Testis (tissue), 3 donors: ENCODE measurements around the gene STS. TPM values are rescaled to one million over a fixed set of nuclear protein-coding genes. Genes with fewer than 3 reads are reported as not detected.

Experiments
- DNase-seq: peaks from one replicate; pipeline ENCODE4 v3.0.0-alpha.2; 2019
- H3K27ac ChIP-seq, 2 donors: fragments of 200-600 bp; sonication (generic); one replicate each; pipeline ENCODE4 v1.5.1; 2019
- H3K27me3 ChIP-seq: fragments of 200-600 bp; sonication (generic); one replicate; pipeline ENCODE4 v1.5.1; 2019
- H3K36me3 ChIP-seq: fragments of 200-600 bp; sonication (generic); one replicate; pipeline ENCODE4 v1.5.1; 2017; ENCODE audit warnings: low read depth; ENCODE audit errors: missing control alignments
- H3K4me1 ChIP-seq: fragments of 200-600 bp; sonication (generic); one replicate; pipeline ENCODE4 v1.5.1; 2019
- H3K4me3 ChIP-seq, 2 donors: fragments of 200-600 bp; sonication (generic); one replicate each; pipeline ENCODE4 v1.5.1; 2017 to 2019
- H3K9me3 ChIP-seq: fragments of 200-600 bp; sonication (generic); one replicate; pipeline ENCODE4 v1.5.1; 2017
- CTCF ChIP-seq, 3 experiments: fragments of 450-650 bp in 2 of 3; fragments of 200-600 bp in 1 of 3; sonication (generic) in 1 of 3; IDR thresholded peaks; one replicate each; pipeline ENCODE4 v1.5.1; 2016 to 2019; ENCODE audit warnings: antibody characterized with exemption in 3 of 3, mild to moderate bottlenecking in 2 of 3, moderate library complexity in 1 of 3
- POLR2A ChIP-seq: fragments of 450-650 bp; IDR thresholded peaks from one replicate; pipeline ENCODE4 v1.6.1; 2017; ENCODE audit warnings: antibody characterized with exemption, mild to moderate bottlenecking, moderate library complexity
- WGBS, 2 donors: methylation state at CpG; one replicate each; pipeline ENCODE4 v1.1.5; 2018; 5-methylcytosine and 5-hydroxymethylcytosine counted together
- intact Hi-C: fragments of 100-400 bp; cut with DNase I; formaldehyde crosslinking; loops from one replicate; pipeline ENCODE4 v1.15.1; 2023; ENCODE audit warnings: low total_unique reads
- polyA plus RNA-seq: library from polyadenylated mRNA; stranded (reverse); fragments of 350-450 nt; fragmentation: Illumina TruSeq; extraction: RNeasy Lipid Tissue Mini Kit (QIAGEN cat#74804); gene quantifications from one replicate; pipeline ENCODE4 v1.2.3, GENCODE V29; 2014; ENCODE audit warnings: low read depth, low replicate concordance; ENCODE audit not compliant: insufficient read depth
- total RNA-seq, 2 donors: library from RNA; depleted of rRNA; stranded (reverse); fragments of >200 nt; gene quantifications; one replicate each; pipeline ENCODE4 v1.2.3, GENCODE V29; 2016

The STS gene
- total and polyA plus RNA-seq, 3 donors from 2014 or later: 3.5 to 5.0 (median 4.6) TPM

- no peaks in the 10 kb centered on the region for H3K27me3 ChIP-seq
- H3K4me1 ChIP-seq: no peaks in the 10 kb centered on the region
- DNase-seq: no peak
- no peak overlapping the region for H3K4me3 ChIP-seq
- no peak overlapping the region for H3K27ac ChIP-seq
- intact Hi-C loops: no loop called here
- H3K36me3 ChIP-seq: no peaks in the 10 kb centered on the region
- no peaks in the 10 kb centered on the region for H3K9me3 ChIP-seq
- WGBS, 2 donors: 96 to 100% methylated on average over 1 of the region's 1 CpG
- TF ChIP-seq CTCF (IDR thresholded peaks at IDR 0.05) (no peak), POLR2A (no peak)
These were observed 4.4 kb upstream of the STS start for GRCh38 chrX:7143076-7143475.

GRCh38 chrX:7143941-7144525, 3.5 kb upstream of the STS start:
- intact Hi-C loops: no loop called here
- H3K9me3 ChIP-seq: no peaks in the 10 kb centered on the region
- no peaks in the 10 kb centered on the region for H3K27me3 ChIP-seq
- 84 to 85% methylated on average over 6 to 8 of the region's 8 CpGs for WGBS, 2 donors
- no peak overlapping the region for H3K27ac ChIP-seq
- no peak for DNase-seq
- TF ChIP-seq POLR2A (no peak), CTCF (IDR thresholded peaks at IDR 0.05) (no peak)
- no peaks in the 10 kb centered on the region for H3K36me3 ChIP-seq
- no peaks in the 10 kb centered on the region for H3K4me1 ChIP-seq
- no peak overlapping the region for H3K4me3 ChIP-seq

GRCh38 chrX:7145454-7145853, 2.1 kb upstream of the STS start:
- Histone ChIP-seq H3K36me3 (no peaks in the 10 kb centered on the region), H3K9me3 (no peaks in the 10 kb centered on the region), H3K4me3 (no peak overlapping the region), H3K4me1 (no peaks in the 10 kb centered on the region), H3K27ac (no peak overlapping the region), H3K27me3 (no peaks in the 10 kb centered on the region)
- WGBS, 2 donors: 54 to 56% methylated on average over 3 of the region's 3 CpGs
- TF ChIP-seq CTCF (IDR thresholded peaks at IDR 0.05): no peak
- no peak for TF ChIP-seq POLR2A
- no peak for DNase-seq
- intact Hi-C loops: no loop called here

GRCh38 chrX:7146020-7146702, 1.4 kb upstream of the STS start:
- Histone ChIP-seq H3K27ac (no peak overlapping the region), H3K36me3 (no peaks in the 10 kb centered on the region), H3K4me1 (no peaks in the 10 kb centered on the region), H3K27me3 (no peaks in the 10 kb centered on the region), H3K9me3 (no peaks in the 10 kb centered on the region), H3K4me3 (no peak overlapping the region)
- 81 to 91% methylated on average over 3 of the region's 3 CpGs for WGBS, 2 donors
- no peak for TF ChIP-seq POLR2A
- TF ChIP-seq CTCF (IDR thresholded peaks at IDR 0.05): no peak
- intact Hi-C loops: no loop called here
- DNase-seq: no peak
